ENCODE measurements around the gene TIMP2. TPM values are rescaled to one million over a fixed set of nuclear protein-coding genes. Genes with fewer than 3 reads are reported as not detected.
"Not testable (repeated sequence)": the region's sequence is repeated elsewhere in the genome, so short reads cannot be mapped to it uniquely, and the experiment has no call there.

TIMP2 gene
- total and polyA plus RNA-seq, 2 of the 8 experiments (the other 6 are each of a cell fraction or from before 2014, with no cell fraction given) = 18.2 to 43.3 TPM

DNA sequence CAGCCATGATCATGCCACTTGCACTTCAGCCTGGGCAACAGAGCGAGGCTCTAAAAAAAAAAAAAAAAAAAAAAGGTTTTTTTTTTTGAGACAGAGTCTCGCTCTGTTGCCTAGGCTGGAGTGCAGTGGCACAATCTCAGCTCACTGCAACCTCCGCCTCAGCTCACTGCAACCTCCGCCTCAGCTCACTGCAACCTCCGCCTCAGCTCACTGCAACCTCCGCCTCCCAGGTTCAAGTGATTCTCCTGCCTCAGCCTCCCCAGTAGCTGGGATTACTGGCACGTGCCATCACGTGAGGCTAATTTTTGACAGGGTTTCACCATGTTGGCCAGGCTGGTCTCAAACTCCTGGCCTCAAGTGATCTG, 37.8 kb upstream of the TIMP2 start:
- H3K79me1 ChIP-seq (ENCODE audit: low read depth, low read length); H3K9ac ChIP-seq (replicated peaks in 1 of 4; ENCODE audit: extremely low read depth in 1 of 4, low read depth in 3 of 4, low read length in 3 of 4); H3K27ac ChIP-seq (ENCODE audit: low read depth, low read length); H3K9me3 ChIP-seq (ENCODE audit: insufficient read depth in 2 of 2, low read depth in 1 of 2, low read length in 1 of 2); H4K20me1 ChIP-seq (replicated peaks in 1 of 2; ENCODE audit: control insufficient read depth in 1 of 2, insufficient read depth in 2 of 2, low read length in 2 of 2); H3K56ac ChIP-seq (replicated peaks; ENCODE audit: insufficient read length, low read depth, low read length); DNase-seq (ENCODE audit: low read depth in 1 of 2, low spot score in 2 of 2); H3K4me1 ChIP-seq (replicated peaks in 1 of 4; ENCODE audit: control insufficient read depth in 3 of 4, insufficient read depth in 4 of 4, low read length in 3 of 4); H3K4me2 ChIP-seq (ENCODE audit: insufficient read depth in 1 of 2, low read depth in 2 of 2, low read length in 2 of 2); H4K8ac ChIP-seq (ENCODE audit: extremely low read depth, insufficient read depth, low read length); H4K91ac ChIP-seq (replicated peaks; ENCODE audit: insufficient read length, low read length); H3K4ac ChIP-seq (replicated peaks; ENCODE audit: insufficient read length, low read depth, low read length); H3K14ac ChIP-seq (ENCODE audit: insufficient read length); H3K23me2 ChIP-seq (ENCODE audit: low read depth, low read length); H2BK15ac ChIP-seq (ENCODE audit: low read length); H2BK120ac ChIP-seq (replicated peaks; ENCODE audit: low read depth, low read length); H2BK20ac ChIP-seq (ENCODE audit: low read length); POLR2A ChIA-PET (ENCODE audit: partially characterized antibody); H2BK12ac ChIP-seq (ENCODE audit: low read depth, low read length); H3K4me3 ChIP-seq (ENCODE audit: extremely low read depth in 1 of 4, insufficient read depth in 2 of 4, low read depth in 3 of 4, low read length in 4 of 4); H2AK5ac ChIP-seq (ENCODE audit: low read depth, low read length); H3K27me3 ChIP-seq (replicated peaks in 1 of 4; ENCODE audit: control insufficient read depth in 3 of 4, extremely low read depth in 1 of 4, insufficient read depth in 3 of 4, low read length in 3 of 4); H3K79me2 ChIP-seq (ENCODE audit: control insufficient read depth in 1 of 2, insufficient read depth in 2 of 2, low read length in 2 of 2); H3K23ac ChIP-seq (ENCODE audit: insufficient read length); H2AFZ ChIP-seq (ENCODE audit: low read length); H4K5ac ChIP-seq (ENCODE audit: insufficient read length, low read depth, low read length); H3K18ac ChIP-seq (ENCODE audit: extremely low read depth, low read length); FAIRE-seq; H3K36me3 ChIP-seq (ENCODE audit: control insufficient read depth in 2 of 4, insufficient read depth in 4 of 4, low read length in 3 of 4); H2BK5ac ChIP-seq (ENCODE audit: low read depth, low read length): not testable (repeated sequence)
- CTCF ChIA-PET (ENCODE audit: partially characterized antibody) = interaction anchor here (3.1 kb wide), 1 partner anchor 9 kb away, joined by 20 read pairs; no protein-coding TSS in a partner anchor
- 88% methylated on average over 6 of the region's 8 CpGs; no CpG with 5 or more reads in 1 of the 2 experiments for WGBS, 2 experiments (ENCODE audit: extremely low coverage in 1 of 2, insufficient coverage in 1 of 2, insufficient read length in 1 of 2, insufficient replicate concordance in 2 of 2, low coverage in 1 of 2, low lambda C conversion rate in 2 of 2, missing lambda C conversion rate in 1 of 2)

Data from H1 (cell line).